WTC11 (cell line): ENCODE measurements around the gene DNASE1L2. TPM values are rescaled to one million over a fixed set of nuclear protein-coding genes. Genes with fewer than 3 reads are reported as not detected.

Experiments
- EMX1 ChIP-seq: fragments of 250-450 bp; sonication (Bioruptor Pico); IDR thresholded peaks from 2 replicates; pipeline ENCODE4 v1.8.0; 2021; ENCODE audit warnings: mild to moderate bottlenecking
- GABPB1 ChIP-seq: sonication (generic); formaldehyde crosslinking; IDR thresholded peaks from 2 replicates; pipeline ENCODE4 v1.8.1; 2023; ENCODE audit warnings: mild to moderate bottlenecking, missing genetic modification reagents
- GTF2I ChIP-seq: fragments of 250-450 bp; sonication (Bioruptor Pico); conservative IDR thresholded peaks from 2 replicates; pipeline ENCODE4 v1.4.0; 2021; ENCODE audit warnings: mild to moderate bottlenecking
- JUN ChIP-seq: sonication (generic); formaldehyde crosslinking; IDR thresholded peaks from 2 replicates; pipeline ENCODE4 v1.8.0; 2023; ENCODE audit warnings: mild to moderate bottlenecking, missing genetic modification reagents
- NFYB ChIP-seq: sonication (generic); formaldehyde crosslinking; conservative IDR thresholded peaks from 2 replicates; pipeline ENCODE4 v1.8.0; 2022; ENCODE audit warnings: low read depth, missing genetic modification reagents
- NR2C2 ChIP-seq: sonication (generic); formaldehyde crosslinking; IDR thresholded peaks from 2 replicates; pipeline ENCODE4 v1.8.0; 2022; ENCODE audit warnings: mild to moderate bottlenecking, missing genetic modification reagents
- NR3C1 ChIP-seq: sonication (generic); formaldehyde crosslinking; conservative IDR thresholded peaks from 2 replicates; pipeline ENCODE4 v1.8.1; 2023; ENCODE audit warnings: low read depth, mild to moderate bottlenecking, missing genetic modification reagents
- PRRX2 ChIP-seq: fragments of 250-450 bp; sonication (Bioruptor Pico); IDR thresholded peaks from 2 replicates; pipeline ENCODE4 v1.8.0; 2021; ENCODE audit warnings: mild to moderate bottlenecking
- RELA ChIP-seq: sonication (generic); formaldehyde crosslinking; IDR thresholded peaks from 2 replicates; pipeline ENCODE4 v1.8.1; 2022; ENCODE audit warnings: missing genetic modification reagents, mild to moderate bottlenecking, borderline replicate concordance
- SP1 ChIP-seq: sonication (generic); formaldehyde crosslinking; conservative IDR thresholded peaks from 2 replicates; pipeline ENCODE4 v1.8.1; 2022; ENCODE audit warnings: missing genetic modification reagents
- TEAD1 ChIP-seq: sonication (generic); formaldehyde crosslinking; IDR thresholded peaks from 2 replicates; pipeline ENCODE4 v1.8.0; 2022; ENCODE audit warnings: mild to moderate bottlenecking, missing genetic modification reagents
- ZNF121 ChIP-seq: sonication (generic); formaldehyde crosslinking; IDR thresholded peaks from 2 replicates; pipeline ENCODE4 v1.8.0; 2023; ENCODE audit warnings: missing genetic modification reagents
- ZNF263 ChIP-seq: sonication (generic); formaldehyde crosslinking; IDR thresholded peaks from 2 replicates; pipeline ENCODE4 v1.8.1; 2022; ENCODE audit warnings: low read depth, mild to moderate bottlenecking, moderate library complexity, missing genetic modification reagents
- ZNF416 ChIP-seq: fragments of 250-450 bp; sonication (Bioruptor Pico); IDR thresholded peaks from 2 replicates; pipeline ENCODE4 v1.9.0; 2021; ENCODE audit warnings: mild to moderate bottlenecking, inconsistent platforms
- total RNA-seq: library from RNA; stranded (reverse); gene quantifications from 3 replicates; pipeline ENCODE4 v1.2.3, GENCODE V29; 2021
- TF ChIP-seq, protein P1 (sequence below): sonication (generic); formaldehyde crosslinking; conservative IDR thresholded peaks from 2 replicates; pipeline ENCODE4 v1.8.1; 2023; ENCODE audit warnings: mild to moderate bottlenecking, low read depth, missing genetic modification reagents, moderate library complexity
- TF ChIP-seq, protein P2 (sequence below): fragments of 250-450 bp; sonication (Bioruptor Pico); IDR thresholded peaks from 2 replicates; pipeline ENCODE4 v1.9.0; 2021; ENCODE audit warnings: moderate library complexity, mild to moderate bottlenecking, inconsistent platforms, borderline replicate concordance
- TF ChIP-seq, protein P3 (sequence below): sonication (generic); formaldehyde crosslinking; IDR thresholded peaks from 2 replicates; pipeline ENCODE4 v1.8.1; 2022; ENCODE audit warnings: missing genetic modification reagents, borderline replicate concordance
- TF ChIP-seq, protein P4 (sequence below): sonication (generic); formaldehyde crosslinking; conservative IDR thresholded peaks from 2 replicates; pipeline ENCODE4 v1.8.1; 2022; ENCODE audit warnings: mild to moderate bottlenecking, missing genetic modification reagents
- TF ChIP-seq, protein P5 (sequence below): sonication (generic); formaldehyde crosslinking; IDR thresholded peaks from 2 replicates; pipeline ENCODE4 v1.8.1; 2022; ENCODE audit warnings: low read depth, mild to moderate bottlenecking, moderate library complexity, missing genetic modification reagents, borderline replicate concordance
- TF ChIP-seq, protein P6 (sequence below): sonication (generic); formaldehyde crosslinking; IDR thresholded peaks from 2 replicates; pipeline ENCODE4 v1.8.1; 2023; ENCODE audit warnings: mild to moderate bottlenecking, missing genetic modification reagents, moderate library complexity
- TF ChIP-seq, protein P7 (sequence below): sonication (generic); formaldehyde crosslinking; IDR thresholded peaks from 2 replicates; pipeline ENCODE4 v1.8.0; 2022; ENCODE audit warnings: mild to moderate bottlenecking, missing genetic modification reagents
- TF ChIP-seq, protein P8 (sequence below): fragments of 250-450 bp; sonication (Bioruptor Pico); IDR thresholded peaks from 2 replicates; pipeline ENCODE4 v1.9.0; 2021; ENCODE audit warnings: mild to moderate bottlenecking
- TF ChIP-seq, protein P9 (sequence below): sonication (generic); formaldehyde crosslinking; IDR thresholded peaks from 2 replicates; pipeline ENCODE4 v1.8.0; 2022; ENCODE audit warnings: mild to moderate bottlenecking, missing genetic modification reagents
- TF ChIP-seq, protein P10 (sequence below): sonication (generic); formaldehyde crosslinking; IDR thresholded peaks from 2 replicates; pipeline ENCODE4 v1.8.1; 2022; ENCODE audit warnings: mild to moderate bottlenecking, missing genetic modification reagents, moderate library complexity, borderline replicate concordance

Gene DNASE1L2
- total RNA-seq, 1 experiment from 2014 or later: 0.66 TPM

DNA sequence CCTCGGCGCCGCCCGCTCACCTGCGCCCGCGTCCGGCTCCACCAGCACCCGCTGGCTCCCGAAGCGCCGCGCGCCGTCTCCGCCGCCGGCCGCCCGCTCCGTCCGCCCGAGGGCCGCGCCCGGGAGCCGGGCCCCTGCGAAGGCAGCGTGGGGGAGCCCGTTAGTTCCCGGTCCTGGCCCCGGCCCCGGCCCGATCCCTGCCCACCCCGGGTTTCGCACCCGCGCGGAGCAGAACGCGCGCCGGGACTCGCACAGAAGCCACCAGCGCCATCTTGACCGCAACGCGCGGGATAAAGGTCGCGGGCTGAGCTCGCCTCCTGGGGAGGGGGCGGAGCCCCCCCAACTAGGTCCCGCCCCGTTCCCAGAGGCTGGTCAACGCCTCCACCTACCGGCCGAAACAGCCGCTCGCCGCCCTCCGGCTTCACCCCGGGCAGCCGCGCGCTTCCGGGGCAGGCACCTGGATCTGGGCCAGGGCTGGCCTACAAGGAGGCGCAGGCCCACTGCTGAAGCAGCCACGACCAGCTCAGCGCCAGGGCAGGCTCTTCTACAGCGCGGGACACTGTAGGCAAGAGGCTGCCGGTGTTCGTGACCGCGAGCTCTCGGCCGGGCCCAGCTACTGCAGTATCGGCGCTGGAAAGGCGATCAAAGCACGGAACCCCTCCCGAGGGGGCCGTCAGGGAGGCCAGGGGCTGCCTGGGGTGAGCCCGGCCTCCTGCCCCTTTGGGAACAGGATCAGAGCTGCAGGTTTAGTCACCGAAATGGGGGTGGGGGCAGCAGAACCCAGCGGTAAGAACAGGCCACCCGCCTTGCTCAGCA lies 15.3 kb downstream of the DNASE1L2 start, which contains the start of gene ECI1 (continued):
- TF ChIP-seq, protein P1, sequence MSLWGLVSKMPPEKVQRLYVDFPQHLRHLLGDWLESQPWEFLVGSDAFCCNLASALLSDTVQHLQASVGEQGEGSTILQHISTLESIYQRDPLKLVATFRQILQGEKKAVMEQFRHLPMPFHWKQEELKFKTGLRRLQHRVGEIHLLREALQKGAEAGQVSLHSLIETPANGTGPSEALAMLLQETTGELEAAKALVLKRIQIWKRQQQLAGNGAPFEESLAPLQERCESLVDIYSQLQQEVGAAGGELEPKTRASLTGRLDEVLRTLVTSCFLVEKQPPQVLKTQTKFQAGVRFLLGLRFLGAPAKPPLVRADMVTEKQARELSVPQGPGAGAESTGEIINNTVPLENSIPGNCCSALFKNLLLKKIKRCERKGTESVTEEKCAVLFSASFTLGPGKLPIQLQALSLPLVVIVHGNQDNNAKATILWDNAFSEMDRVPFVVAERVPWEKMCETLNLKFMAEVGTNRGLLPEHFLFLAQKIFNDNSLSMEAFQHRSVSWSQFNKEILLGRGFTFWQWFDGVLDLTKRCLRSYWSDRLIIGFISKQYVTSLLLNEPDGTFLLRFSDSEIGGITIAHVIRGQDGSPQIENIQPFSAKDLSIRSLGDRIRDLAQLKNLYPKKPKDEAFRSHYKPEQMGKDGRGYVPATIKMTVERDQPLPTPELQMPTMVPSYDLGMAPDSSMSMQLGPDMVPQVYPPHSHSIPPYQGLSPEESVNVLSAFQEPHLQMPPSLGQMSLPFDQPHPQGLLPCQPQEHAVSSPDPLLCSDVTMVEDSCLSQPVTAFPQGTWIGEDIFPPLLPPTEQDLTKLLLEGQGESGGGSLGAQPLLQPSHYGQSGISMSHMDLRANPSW (CRISPR knock-in tag): no peak
- TF ChIP-seq EMX1 (CRISPR knock-in tag): no peak
- TF ChIP-seq, protein P2, sequence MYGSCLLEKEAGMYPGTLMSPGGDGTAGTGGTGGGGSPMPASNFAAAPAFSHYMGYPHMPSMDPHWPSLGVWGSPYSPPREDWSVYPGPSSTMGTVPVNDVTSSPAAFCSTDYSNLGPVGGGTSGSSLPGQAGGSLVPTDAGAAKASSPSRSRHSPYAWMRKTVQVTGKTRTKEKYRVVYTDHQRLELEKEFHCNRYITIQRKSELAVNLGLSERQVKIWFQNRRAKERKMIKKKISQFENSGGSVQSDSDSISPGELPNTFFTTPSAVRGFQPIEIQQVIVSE: no peak
- TF ChIP-seq, protein P3, sequence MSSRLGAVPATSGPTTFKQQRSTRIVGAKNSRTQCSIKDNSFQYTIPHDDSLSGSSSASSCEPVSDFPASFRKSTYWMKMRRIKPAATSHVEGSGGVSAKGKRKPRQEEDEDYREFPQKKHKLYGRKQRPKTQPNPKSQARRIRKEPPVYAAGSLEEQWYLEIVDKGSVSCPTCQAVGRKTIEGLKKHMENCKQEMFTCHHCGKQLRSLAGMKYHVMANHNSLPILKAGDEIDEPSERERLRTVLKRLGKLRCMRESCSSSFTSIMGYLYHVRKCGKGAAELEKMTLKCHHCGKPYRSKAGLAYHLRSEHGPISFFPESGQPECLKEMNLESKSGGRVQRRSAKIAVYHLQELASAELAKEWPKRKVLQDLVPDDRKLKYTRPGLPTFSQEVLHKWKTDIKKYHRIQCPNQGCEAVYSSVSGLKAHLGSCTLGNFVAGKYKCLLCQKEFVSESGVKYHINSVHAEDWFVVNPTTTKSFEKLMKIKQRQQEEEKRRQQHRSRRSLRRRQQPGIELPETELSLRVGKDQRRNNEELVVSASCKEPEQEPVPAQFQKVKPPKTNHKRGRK (CRISPR knock-in tag): no peak
- TF ChIP-seq, protein P4, sequence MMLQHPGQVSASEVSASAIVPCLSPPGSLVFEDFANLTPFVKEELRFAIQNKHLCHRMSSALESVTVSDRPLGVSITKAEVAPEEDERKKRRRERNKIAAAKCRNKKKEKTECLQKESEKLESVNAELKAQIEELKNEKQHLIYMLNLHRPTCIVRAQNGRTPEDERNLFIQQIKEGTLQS (CRISPR knock-in tag): no peak
- peak; percentile 66; the same call in 1 of the 2 replicates for TF ChIP-seq PRRX2
- peak; percentile 59; the same call in 1 of the 2 replicates for TF ChIP-seq RELA (CRISPR knock-in tag)
- TF ChIP-seq, protein P5, sequence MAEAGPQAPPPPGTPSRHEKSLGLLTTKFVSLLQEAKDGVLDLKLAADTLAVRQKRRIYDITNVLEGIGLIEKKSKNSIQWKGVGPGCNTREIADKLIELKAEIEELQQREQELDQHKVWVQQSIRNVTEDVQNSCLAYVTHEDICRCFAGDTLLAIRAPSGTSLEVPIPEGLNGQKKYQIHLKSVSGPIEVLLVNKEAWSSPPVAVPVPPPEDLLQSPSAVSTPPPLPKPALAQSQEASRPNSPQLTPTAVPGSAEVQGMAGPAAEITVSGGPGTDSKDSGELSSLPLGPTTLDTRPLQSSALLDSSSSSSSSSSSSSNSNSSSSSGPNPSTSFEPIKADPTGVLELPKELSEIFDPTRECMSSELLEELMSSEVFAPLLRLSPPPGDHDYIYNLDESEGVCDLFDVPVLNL (CRISPR knock-in tag): no peak
- peak; percentile 56; the same call in 1 of the 2 replicates for TF ChIP-seq GABPB1 (CRISPR knock-in tag)
- TF ChIP-seq, protein P6, sequence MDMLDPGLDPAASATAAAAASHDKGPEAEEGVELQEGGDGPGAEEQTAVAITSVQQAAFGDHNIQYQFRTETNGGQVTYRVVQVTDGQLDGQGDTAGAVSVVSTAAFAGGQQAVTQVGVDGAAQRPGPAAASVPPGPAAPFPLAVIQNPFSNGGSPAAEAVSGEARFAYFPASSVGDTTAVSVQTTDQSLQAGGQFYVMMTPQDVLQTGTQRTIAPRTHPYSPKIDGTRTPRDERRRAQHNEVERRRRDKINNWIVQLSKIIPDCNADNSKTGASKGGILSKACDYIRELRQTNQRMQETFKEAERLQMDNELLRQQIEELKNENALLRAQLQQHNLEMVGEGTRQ (CRISPR knock-in tag): 0 out of 2 replicates have a peak, but pooled peaks have one; percentile 23
- TF ChIP-seq, protein P7, sequence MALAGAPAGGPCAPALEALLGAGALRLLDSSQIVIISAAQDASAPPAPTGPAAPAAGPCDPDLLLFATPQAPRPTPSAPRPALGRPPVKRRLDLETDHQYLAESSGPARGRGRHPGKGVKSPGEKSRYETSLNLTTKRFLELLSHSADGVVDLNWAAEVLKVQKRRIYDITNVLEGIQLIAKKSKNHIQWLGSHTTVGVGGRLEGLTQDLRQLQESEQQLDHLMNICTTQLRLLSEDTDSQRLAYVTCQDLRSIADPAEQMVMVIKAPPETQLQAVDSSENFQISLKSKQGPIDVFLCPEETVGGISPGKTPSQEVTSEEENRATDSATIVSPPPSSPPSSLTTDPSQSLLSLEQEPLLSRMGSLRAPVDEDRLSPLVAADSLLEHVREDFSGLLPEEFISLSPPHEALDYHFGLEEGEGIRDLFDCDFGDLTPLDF: no peak
- TF ChIP-seq, protein P8, sequence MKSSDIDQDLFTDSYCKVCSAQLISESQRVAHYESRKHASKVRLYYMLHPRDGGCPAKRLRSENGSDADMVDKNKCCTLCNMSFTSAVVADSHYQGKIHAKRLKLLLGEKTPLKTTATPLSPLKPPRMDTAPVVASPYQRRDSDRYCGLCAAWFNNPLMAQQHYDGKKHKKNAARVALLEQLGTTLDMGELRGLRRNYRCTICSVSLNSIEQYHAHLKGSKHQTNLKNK (CRISPR knock-in tag): 0 out of 2 replicates have a peak, but pooled peaks have one; percentile 16
- TF ChIP-seq GTF2I: peak; percentile 38; the same call in 1 of the 2 replicates
- TF ChIP-seq ZNF121 (CRISPR knock-in tag): peak; percentile 69; the same call in 1 of the 2 replicates
- 0 out of 2 replicates have a peak, but pooled peaks have one; percentile 67 for TF ChIP-seq NR3C1
- 0 out of 2 replicates have a peak, but pooled peaks have one; percentile 16 for TF ChIP-seq ZNF263 (CRISPR knock-in tag)
- TF ChIP-seq JUN: no peak
- TF ChIP-seq, protein P9, sequence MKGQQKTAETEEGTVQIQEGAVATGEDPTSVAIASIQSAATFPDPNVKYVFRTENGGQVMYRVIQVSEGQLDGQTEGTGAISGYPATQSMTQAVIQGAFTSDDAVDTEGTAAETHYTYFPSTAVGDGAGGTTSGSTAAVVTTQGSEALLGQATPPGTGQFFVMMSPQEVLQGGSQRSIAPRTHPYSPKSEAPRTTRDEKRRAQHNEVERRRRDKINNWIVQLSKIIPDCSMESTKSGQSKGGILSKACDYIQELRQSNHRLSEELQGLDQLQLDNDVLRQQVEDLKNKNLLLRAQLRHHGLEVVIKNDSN (CRISPR knock-in tag): 0 out of 2 replicates have a peak, but pooled peaks have one; percentile 43
- TF ChIP-seq TEAD1: peak; percentile 88
- TF ChIP-seq ZNF416: peak; percentile 22
- TF ChIP-seq SP1 (CRISPR knock-in tag): peak; percentile 94
- no peak for TF ChIP-seq NR2C2 (CRISPR knock-in tag)
- TF ChIP-seq NFYB (CRISPR knock-in tag): no peak
- TF ChIP-seq, protein P10, sequence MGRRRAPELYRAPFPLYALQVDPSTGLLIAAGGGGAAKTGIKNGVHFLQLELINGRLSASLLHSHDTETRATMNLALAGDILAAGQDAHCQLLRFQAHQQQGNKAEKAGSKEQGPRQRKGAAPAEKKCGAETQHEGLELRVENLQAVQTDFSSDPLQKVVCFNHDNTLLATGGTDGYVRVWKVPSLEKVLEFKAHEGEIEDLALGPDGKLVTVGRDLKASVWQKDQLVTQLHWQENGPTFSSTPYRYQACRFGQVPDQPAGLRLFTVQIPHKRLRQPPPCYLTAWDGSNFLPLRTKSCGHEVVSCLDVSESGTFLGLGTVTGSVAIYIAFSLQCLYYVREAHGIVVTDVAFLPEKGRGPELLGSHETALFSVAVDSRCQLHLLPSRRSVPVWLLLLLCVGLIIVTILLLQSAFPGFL (CRISPR knock-in tag): no peak
